Measurements from ENCODE around the gene GSTT2.
"Not testable (repeated sequence)": the region's sequence is repeated elsewhere in the genome, so short reads cannot be mapped to it uniquely, and the experiment has no call there.

GSTT2 gene

GRCh38 chr22:23974836-23975352 lies 5.0 kb upstream of the GSTT2 start:
- not testable (repeated sequence) for DNase-seq

GRCh38 chr22:23977304-23977703 lies 2.6 kb upstream of the GSTT2 start:
- DNase-seq = not testable (repeated sequence)

- DNase-seq = not testable (repeated sequence)
Observed at GRCh38 chr22:23980567-23980966, 633 bp downstream of the GSTT2 start.

- DNase-seq = no peak
Observed at GRCh38 chr22:23984430-23984829, 4.5 kb downstream of the GSTT2 start.

- not testable (repeated sequence) for DNase-seq
Observed at GRCh38 chr22:23986089-23986488, 6.2 kb downstream of the GSTT2 start.

GRCh38 chr22:23986538-23987178 lies 6.7 kb downstream of the GSTT2 start:
- not testable (repeated sequence) for DNase-seq

GRCh38 chr22:23989583-23990244 lies 9.8 kb downstream of the GSTT2 start:
- DNase-seq = not testable (repeated sequence)

GRCh38 chr22:23993080-23993479 lies 13.1 kb downstream of the GSTT2 start:
- DNase-seq = not testable (repeated sequence)

GRCh38 chr22:23993581-23994177 lies 13.7 kb downstream of the GSTT2 start:
- not testable (repeated sequence) for DNase-seq

GRCh38 chr22:23997092-23997491 lies 17.2 kb downstream of the GSTT2 start:
- DNase-seq = no peak

GRCh38 chr22:23999779-24000178 lies 19.8 kb downstream of the GSTT2 start:
- DNase-seq = not testable (repeated sequence)

- no peak for DNase-seq
Observed at GRCh38 chr22:24001314-24001713, 21.4 kb downstream of the GSTT2 start.

- DNase-seq = no peak
Observed at GRCh38 chr22:24002272-24002671, 22.3 kb downstream of the GSTT2 start.

- no peak for DNase-seq
Observed at GRCh38 chr22:24002851-24003250, 22.9 kb downstream of the GSTT2 start.

GRCh38 chr22:24003887-24004286 lies 24.0 kb downstream of the GSTT2 start:
- no peak for DNase-seq

GRCh38 chr22:24005201-24005600 lies 25.3 kb downstream of the GSTT2 start, which contains the start of gene GSTT4:
TSS of gene GSTT4 (minus strand) at chr22:24005453. CDS start at chr22:24005356, 97 bp downstream.
- DNase-seq = no peak

- DNase-seq = no peak
Observed at GRCh38 chr22:24006207-24006913, 26.4 kb downstream of the GSTT2 start.

GRCh38 chr22:24006914-24007214 lies 26.9 kb downstream of the GSTT2 start:
- DNase-seq = no peak

- no peak for DNase-seq
Observed at GRCh38 chr22:24007253-24008021, 27.5 kb downstream of the GSTT2 start.

GRCh38 chr22:24008022-24008283 lies 28.0 kb downstream of the GSTT2 start:
- no peak for DNase-seq

GRCh38 chr22:24008381-24009226 lies 28.7 kb downstream of the GSTT2 start:
- no peak for DNase-seq
